ENCODE data around the gene FBXL15.
A peak's percentile ranks its signal among the peaks of the same experiment; 100 is the strongest.

Gene FBXL15

GRCh38 chr10:102401735-102402511, 18.7 kb upstream of the FBXL15 start:
- H3K9me3 ChIP-seq (ENCODE audit: control insufficient read depth, insufficient read depth, low read length) = no peaks in the 10 kb centered on the region
- no peak overlapping the region for H3K9ac ChIP-seq (ENCODE audit: low read depth, low read length)
- H3K4me1 ChIP-seq (ENCODE audit: insufficient read depth, low read length) = peaks cover 9% of the 10 kb centered on the region; the same call in 1 of the 2 replicates
- H3K36me3 ChIP-seq (ENCODE audit: insufficient read depth, low read length) = no peaks in the 10 kb centered on the region

- H3K9ac ChIP-seq (ENCODE audit: low read depth, low read length) = no peak overlapping the region
- no peaks in the 10 kb centered on the region for H3K36me3 ChIP-seq (ENCODE audit: insufficient read depth, low read length)
- H3K4me1 ChIP-seq (ENCODE audit: insufficient read depth, low read length) = peaks cover 9% of the 10 kb centered on the region; the same call in 1 of the 2 replicates
- H3K9me3 ChIP-seq (ENCODE audit: control insufficient read depth, insufficient read depth, low read length) = no peaks in the 10 kb centered on the region
Observed at GRCh38 chr10:102402512-102402896, 18.1 kb upstream of the FBXL15 start.

- Histone ChIP-seq H3K9me3 (ENCODE audit: control insufficient read depth, insufficient read depth, low read length) (no peaks in the 10 kb centered on the region), H3K4me1 (ENCODE audit: insufficient read depth, low read length) (peaks cover 9% of the 10 kb centered on the region; the same call in 1 of the 2 replicates), H3K9ac (ENCODE audit: low read depth, low read length) (no peak overlapping the region), H3K36me3 (ENCODE audit: insufficient read depth, low read length) (no peaks in the 10 kb centered on the region)
Observed at GRCh38 chr10:102403115-102403514, 17.5 kb upstream of the FBXL15 start.

- H3K4me1 ChIP-seq (ENCODE audit: insufficient read depth, low read length) = peaks cover 10% of the 10 kb centered on the region; the same call in 1 of the 2 replicates
- no peak overlapping the region for H3K9ac ChIP-seq (ENCODE audit: low read depth, low read length)
- H3K36me3 ChIP-seq (ENCODE audit: insufficient read depth, low read length) = no peaks in the 10 kb centered on the region
- H3K9me3 ChIP-seq (ENCODE audit: control insufficient read depth, insufficient read depth, low read length) = no peaks in the 10 kb centered on the region
Observed at GRCh38 chr10:102404361-102405107, 16.1 kb upstream of the FBXL15 start.

GRCh38 chr10:102405108-102405571, 15.5 kb upstream of the FBXL15 start:
- Histone ChIP-seq H3K4me1 (ENCODE audit: insufficient read depth, low read length) (peaks cover 13% of the 10 kb centered on the region; the same call in 1 of the 2 replicates), H3K9ac (ENCODE audit: low read depth, low read length) (no peak overlapping the region), H3K9me3 (ENCODE audit: control insufficient read depth, insufficient read depth, low read length) (no peaks in the 10 kb centered on the region), H3K36me3 (ENCODE audit: insufficient read depth, low read length) (no peaks in the 10 kb centered on the region)

GRCh38 chr10:102405632-102406031, 15.0 kb upstream of the FBXL15 start:
- Histone ChIP-seq H3K9ac (ENCODE audit: low read depth, low read length) (no peak overlapping the region), H3K36me3 (ENCODE audit: insufficient read depth, low read length) (no peaks in the 10 kb centered on the region), H3K9me3 (ENCODE audit: control insufficient read depth, insufficient read depth, low read length) (no peaks in the 10 kb centered on the region), H3K4me1 (ENCODE audit: insufficient read depth, low read length) (peaks cover 13% of the 10 kb centered on the region; the same call in 1 of the 2 replicates)

GRCh38 chr10:102406815-102407214, 13.8 kb upstream of the FBXL15 start:
- Histone ChIP-seq H3K4me1 (ENCODE audit: insufficient read depth, low read length) (peaks cover 17% of the 10 kb centered on the region; the same call in 1 of the 2 replicates), H3K36me3 (ENCODE audit: insufficient read depth, low read length) (no peaks in the 10 kb centered on the region), H3K9ac (ENCODE audit: low read depth, low read length) (no peak overlapping the region), H3K9me3 (ENCODE audit: control insufficient read depth, insufficient read depth, low read length) (no peaks in the 10 kb centered on the region)

GRCh38 chr10:102407425-102408130, 13.1 kb upstream of the FBXL15 start:
- Histone ChIP-seq H3K4me1 (ENCODE audit: insufficient read depth, low read length) (peaks cover 15% of the 10 kb centered on the region; the same call in 1 of the 2 replicates), H3K36me3 (ENCODE audit: insufficient read depth, low read length) (no peaks in the 10 kb centered on the region), H3K9ac (ENCODE audit: low read depth, low read length) (no peak overlapping the region), H3K9me3 (ENCODE audit: control insufficient read depth, insufficient read depth, low read length) (no peaks in the 10 kb centered on the region)

- no peaks in the 10 kb centered on the region for H3K9me3 ChIP-seq (ENCODE audit: control insufficient read depth, insufficient read depth, low read length)
- peak overlapping the region; percentile 14; the same call in 1 of the 2 replicates for H3K9ac ChIP-seq (ENCODE audit: low read depth, low read length)
- H3K4me1 ChIP-seq (ENCODE audit: insufficient read depth, low read length) = peaks cover 18% of the 10 kb centered on the region; the same call in 1 of the 2 replicates
- H3K36me3 ChIP-seq (ENCODE audit: insufficient read depth, low read length) = no peaks in the 10 kb centered on the region
Observed at GRCh38 chr10:102408131-102408727, 12.4 kb upstream of the FBXL15 start.

GRCh38 chr10:102408728-102409603, 11.7 kb upstream of the FBXL15 start:
- H3K9ac ChIP-seq (ENCODE audit: low read depth, low read length) = peak overlapping the region; percentile 41; the same call in 1 of the 2 replicates
- peaks cover 21% of the 10 kb centered on the region for H3K4me1 ChIP-seq (ENCODE audit: insufficient read depth, low read length)
- no peaks in the 10 kb centered on the region for H3K36me3 ChIP-seq (ENCODE audit: insufficient read depth, low read length)
- H3K9me3 ChIP-seq (ENCODE audit: control insufficient read depth, insufficient read depth, low read length) = no peaks in the 10 kb centered on the region

GRCh38 chr10:102409604-102410428, 10.8 kb upstream of the FBXL15 start:
- Histone ChIP-seq H3K36me3 (ENCODE audit: insufficient read depth, low read length) (no peaks in the 10 kb centered on the region), H3K4me1 (ENCODE audit: insufficient read depth, low read length) (peaks cover 21% of the 10 kb centered on the region), H3K9me3 (ENCODE audit: control insufficient read depth, insufficient read depth, low read length) (no peaks in the 10 kb centered on the region), H3K9ac (ENCODE audit: low read depth, low read length) (peak overlapping the region; percentile 60)

GRCh38 chr10:102410429-102411073, 10.1 kb upstream of the FBXL15 start:
- H3K9me3 ChIP-seq (ENCODE audit: control insufficient read depth, insufficient read depth, low read length) = no peaks in the 10 kb centered on the region
- peak overlapping the region; percentile 60 for H3K9ac ChIP-seq (ENCODE audit: low read depth, low read length)
- peaks cover 21% of the 10 kb centered on the region for H3K4me1 ChIP-seq (ENCODE audit: insufficient read depth, low read length)
- no peaks in the 10 kb centered on the region for H3K36me3 ChIP-seq (ENCODE audit: insufficient read depth, low read length)
